ENCODE measurements around the gene ROBO3.

Gene ROBO3

GRCh38 chr11:124865181-124865901, at the start of gene ROBO3:
Gene ROBO3, plus strand, starts transcription at chr11:124865432. Its CDS starts 146 bp downstream, at chr11:124865578.
- FAIRE-seq, result no peak
- no peak for DNase-seq (ENCODE audit: insufficient read length, low spot score)

- DNase-seq (ENCODE audit: insufficient read length, low spot score) (no peak), FAIRE-seq (no peak)
Observed at GRCh38 chr11:124817036-124817435, 48.2 kb upstream of the ROBO3 start.

GRCh38 chr11:124821995-124822730, 43.1 kb upstream of the ROBO3 start:
- DNase-seq (ENCODE audit: insufficient read length, low spot score) (no peak), FAIRE-seq (no peak)

- FAIRE-seq, result no peak
- DNase-seq (ENCODE audit: insufficient read length, low spot score), result no peak
Observed at GRCh38 chr11:124823512-124824376, 41.5 kb upstream of the ROBO3 start.

- DNase-seq (ENCODE audit: insufficient read length, low spot score), result no peak
- no peak for FAIRE-seq
Observed at GRCh38 chr11:124825876-124826275, 39.4 kb upstream of the ROBO3 start.

- DNase-seq (ENCODE audit: insufficient read length, low spot score) (no peak), FAIRE-seq (no peak)
Observed at GRCh38 chr11:124829986-124830385, 35.2 kb upstream of the ROBO3 start.

- DNase-seq (ENCODE audit: insufficient read length, low spot score) (no peak), FAIRE-seq (no peak)
Observed at GRCh38 chr11:124830749-124831148, 34.5 kb upstream of the ROBO3 start.

- DNase-seq (ENCODE audit: insufficient read length, low spot score) (no peak), FAIRE-seq (no peak)
Observed at GRCh38 chr11:124831897-124832296, 33.3 kb upstream of the ROBO3 start.

GRCh38 chr11:124832571-124832970, 32.7 kb upstream of the ROBO3 start:
- FAIRE-seq, result no peak
- no peak for DNase-seq (ENCODE audit: insufficient read length, low spot score)

GRCh38 chr11:124834526-124835180, 30.6 kb upstream of the ROBO3 start:
- FAIRE-seq, result no peak
- DNase-seq (ENCODE audit: insufficient read length, low spot score), result no peak

- FAIRE-seq, result no peak
- DNase-seq (ENCODE audit: insufficient read length, low spot score), result no peak
Observed at GRCh38 chr11:124835918-124836317, 29.3 kb upstream of the ROBO3 start.

- FAIRE-seq (no peak), DNase-seq (ENCODE audit: insufficient read length, low spot score) (no peak)
Observed at GRCh38 chr11:124837491-124837856, 27.8 kb upstream of the ROBO3 start.

GRCh38 chr11:124838805-124839127, 26.5 kb upstream of the ROBO3 start:
- FAIRE-seq (no peak), DNase-seq (ENCODE audit: insufficient read length, low spot score) (no peak)

GRCh38 chr11:124839128-124839971, 25.9 kb upstream of the ROBO3 start:
- FAIRE-seq, result no peak
- DNase-seq (ENCODE audit: insufficient read length, low spot score), result no peak

GRCh38 chr11:124839972-124840621, 25.1 kb upstream of the ROBO3 start:
- FAIRE-seq, result no peak
- no peak for DNase-seq (ENCODE audit: insufficient read length, low spot score)

GRCh38 chr11:124840666-124841065, 24.6 kb upstream of the ROBO3 start:
- no peak for FAIRE-seq
- DNase-seq (ENCODE audit: insufficient read length, low spot score), result no peak

- no peak for FAIRE-seq
- DNase-seq (ENCODE audit: insufficient read length, low spot score), result no peak
Observed at GRCh38 chr11:124841201-124841600, 24.0 kb upstream of the ROBO3 start.

- DNase-seq (ENCODE audit: insufficient read length, low spot score), result no peak
- no peak for FAIRE-seq
Observed at GRCh38 chr11:124841840-124842239, 23.4 kb upstream of the ROBO3 start.

GRCh38 chr11:124842305-124842704, 22.9 kb upstream of the ROBO3 start:
- FAIRE-seq (no peak), DNase-seq (ENCODE audit: insufficient read length, low spot score) (no peak)

GRCh38 chr11:124843616-124843910, 21.7 kb upstream of the ROBO3 start:
- DNase-seq (ENCODE audit: insufficient read length, low spot score), result no peak

More at GRCh38 chr11:124843616-124843910, 21.7 kb upstream of the ROBO3 start:
- no peak for FAIRE-seq

Measured in GM19239 (cell line).